HTR-8/SVneo (cell line): ENCODE data around the gene ARRB1.
"Not testable (repeated sequence)": the region's sequence is repeated elsewhere in the genome, so short reads cannot be mapped to it uniquely, and the experiment has no call there.

Source experiments
- DNase-seq: peaks from one replicate; pipeline ENCODE4 v3.0.0; 2011; ENCODE audit warnings: low spot score, mixed read lengths; ENCODE audit not compliant: insufficient read length
- FAIRE-seq: peaks from 2 replicates; lab custom pipeline; 2011; peaks lifted over from hg19 to GRCh38; lab: Jason Lieb, UNC

Gene ARRB1

GRCh38 chr11:75280770-75281468 lies 70.5 kb downstream of the ARRB1 start:
- FAIRE-seq (no peak), DNase-seq (no peak)

DNA sequence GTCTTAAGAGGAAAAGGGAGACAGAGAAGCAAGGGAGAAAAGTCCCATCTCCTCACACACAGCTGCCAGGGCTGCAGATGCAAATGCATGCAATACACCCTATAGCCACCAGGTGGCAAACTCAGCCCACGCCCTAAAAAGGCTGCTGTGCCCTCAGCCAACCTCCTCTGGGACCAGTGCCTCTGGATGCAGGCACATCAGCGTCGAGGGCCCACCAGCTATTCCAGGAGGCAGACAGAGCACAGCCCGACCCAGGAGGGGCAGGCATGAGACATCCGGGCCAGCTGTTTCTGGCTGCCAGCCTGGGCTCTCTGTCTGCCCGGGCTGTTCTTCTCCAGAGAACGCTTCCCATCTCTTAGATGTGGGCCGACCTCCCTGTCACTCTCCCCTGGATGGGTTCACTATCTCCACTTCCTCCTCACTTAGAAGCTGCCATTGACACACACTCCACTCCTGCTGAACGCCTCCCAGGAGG lies 71.2 kb downstream of the ARRB1 start:
- DNase-seq: peak; percentile 96
- FAIRE-seq: peak; percentile 98

DNA sequence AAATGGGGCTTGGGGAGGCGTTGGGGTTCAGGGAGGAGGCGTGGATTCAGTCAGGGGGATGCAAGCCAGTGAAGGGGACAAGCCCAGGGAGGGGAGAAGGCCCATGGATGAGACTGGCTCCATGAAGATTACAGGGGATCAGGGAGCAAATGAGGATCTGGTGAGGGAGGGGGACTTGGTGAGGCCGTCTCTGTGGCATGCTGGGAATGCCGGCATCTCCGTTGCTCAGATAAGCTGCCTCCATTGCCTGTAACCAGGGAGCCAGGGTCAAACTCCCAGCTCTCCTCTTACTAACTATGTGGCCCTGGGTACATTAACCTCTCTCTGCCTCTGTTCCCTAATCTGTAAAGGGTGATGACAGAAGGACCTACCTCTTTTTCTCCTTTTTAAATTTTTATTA lies 72.2 kb downstream of the ARRB1 start:
- DNase-seq: no peak
- no peak for FAIRE-seq

GRCh38 chr11:75277991-75278790 lies 73.3 kb downstream of the ARRB1 start:
- DNase-seq: no peak

GRCh38 chr11:75277211-75277805 lies 74.2 kb downstream of the ARRB1 start:
- FAIRE-seq (no peak), DNase-seq (no peak)

More at GRCh38 chr11:75277991-75278790, 73.3 kb downstream of the ARRB1 start:
- no peak for FAIRE-seq

DNA sequence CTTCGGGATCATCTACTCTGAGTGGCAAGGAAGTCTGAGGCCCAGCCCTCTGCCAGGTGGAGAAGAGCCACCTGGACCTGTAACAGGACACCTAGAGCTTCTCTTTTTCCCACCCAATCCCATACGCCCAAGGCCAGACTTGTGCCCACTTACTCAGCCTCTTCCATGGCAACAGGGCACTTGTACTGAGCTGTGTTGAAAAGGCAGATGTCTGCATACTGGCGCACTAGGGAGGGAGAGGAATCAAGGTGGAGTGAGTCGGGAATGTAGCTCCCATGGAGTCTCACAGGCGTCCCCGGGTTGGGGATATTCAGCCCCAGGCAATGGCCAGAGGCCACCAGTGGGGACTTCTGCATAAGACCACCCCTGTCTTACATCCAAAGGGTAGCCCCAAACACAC lies 74.8 kb downstream of the ARRB1 start:
- DNase-seq (no peak), FAIRE-seq (no peak)

- DNase-seq (no peak), FAIRE-seq (no peak)
Observed at GRCh38 chr11:75276186-75276585, 75.3 kb downstream of the ARRB1 start.

DNA sequence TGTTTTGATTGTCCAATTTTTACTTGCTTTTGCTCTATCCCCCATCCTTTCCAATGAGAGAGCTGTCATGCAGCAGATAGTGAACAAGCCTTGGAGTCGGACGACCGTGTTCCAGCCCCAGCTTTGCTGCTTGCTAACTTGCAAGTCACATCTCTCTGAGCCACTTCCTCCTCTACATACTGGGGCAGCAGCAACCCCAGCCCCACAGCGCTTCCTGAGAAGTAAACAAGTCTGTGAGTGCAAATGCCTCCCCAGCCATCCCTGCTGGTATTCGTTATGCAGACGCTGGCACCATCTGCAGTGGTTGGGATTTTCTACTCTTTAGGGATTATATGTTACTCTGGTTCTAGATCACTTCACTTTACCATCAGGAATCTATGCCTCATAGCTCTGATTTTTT lies 75.9 kb downstream of the ARRB1 start:
- FAIRE-seq (no peak), DNase-seq (no peak)

DNA sequence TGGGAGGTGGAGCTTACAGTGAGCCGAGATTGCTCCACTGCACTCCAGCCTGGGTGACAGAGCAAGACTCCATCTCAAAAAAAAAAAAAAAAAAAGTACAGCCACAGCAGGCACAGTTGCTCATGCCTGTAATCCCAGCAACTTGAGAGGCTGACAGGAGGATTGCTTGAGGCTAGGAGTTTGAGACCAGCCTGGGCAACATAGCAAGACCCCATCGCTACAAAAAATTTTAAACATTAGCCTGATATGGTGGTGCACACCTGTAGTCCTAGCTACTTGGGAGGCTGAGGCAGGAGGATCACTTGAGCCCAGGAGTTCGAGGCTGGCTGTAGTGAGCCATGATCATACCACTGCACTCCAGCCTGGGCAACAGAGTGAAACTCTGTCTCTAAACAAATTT lies 76.7 kb downstream of the ARRB1 start:
- not testable (repeated sequence) for FAIRE-seq, DNase-seq

DNA sequence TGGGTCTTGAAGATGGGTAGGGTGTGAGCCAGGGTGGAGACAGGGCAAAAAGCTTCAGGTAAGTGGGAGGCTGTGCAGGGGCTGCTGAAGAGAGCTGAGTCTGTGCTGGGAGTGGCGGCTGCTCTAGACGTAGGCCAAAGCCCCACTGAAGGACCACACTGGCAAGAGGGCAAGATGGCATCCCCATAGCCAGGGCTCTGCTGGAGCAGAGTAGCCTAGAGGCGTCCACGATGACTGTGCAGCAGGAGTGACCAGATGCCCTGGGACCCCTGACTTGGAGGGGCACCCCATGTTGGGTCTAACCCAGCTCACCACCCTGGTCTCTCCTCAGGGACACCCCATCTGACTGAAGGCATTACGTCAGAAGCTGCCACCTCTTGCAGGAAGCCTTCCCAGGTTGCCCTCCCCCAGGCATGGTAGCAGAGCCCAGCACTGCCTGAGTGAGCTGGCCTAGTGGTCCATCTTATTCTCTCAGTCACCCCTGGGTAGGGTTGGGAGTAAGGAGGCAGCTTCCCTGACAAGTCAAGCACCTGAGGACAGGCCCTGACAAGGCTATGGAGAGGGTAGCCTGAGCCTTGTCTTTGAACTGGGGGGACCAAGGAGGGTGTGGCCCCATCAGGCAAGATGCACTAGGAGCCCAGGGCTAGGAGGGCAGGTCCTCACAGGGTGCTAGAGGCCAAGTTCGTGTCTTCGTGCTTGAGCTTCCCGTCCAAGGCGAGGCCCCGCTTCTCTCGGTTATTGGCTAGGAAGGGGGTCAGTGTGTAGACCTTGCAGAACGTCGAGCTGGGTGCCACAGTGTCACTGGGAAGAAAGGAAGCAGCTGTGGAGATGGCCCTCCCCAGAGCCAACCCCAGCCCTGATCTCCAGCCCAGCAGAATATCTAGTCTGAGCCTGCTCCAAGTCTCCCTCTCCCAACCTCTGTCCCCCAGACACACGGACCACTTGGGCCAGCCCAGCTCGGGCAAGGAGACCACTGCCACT lies 77.8 kb downstream of the ARRB1 start:
- FAIRE-seq (no peak), DNase-seq (no peak)

DNA sequence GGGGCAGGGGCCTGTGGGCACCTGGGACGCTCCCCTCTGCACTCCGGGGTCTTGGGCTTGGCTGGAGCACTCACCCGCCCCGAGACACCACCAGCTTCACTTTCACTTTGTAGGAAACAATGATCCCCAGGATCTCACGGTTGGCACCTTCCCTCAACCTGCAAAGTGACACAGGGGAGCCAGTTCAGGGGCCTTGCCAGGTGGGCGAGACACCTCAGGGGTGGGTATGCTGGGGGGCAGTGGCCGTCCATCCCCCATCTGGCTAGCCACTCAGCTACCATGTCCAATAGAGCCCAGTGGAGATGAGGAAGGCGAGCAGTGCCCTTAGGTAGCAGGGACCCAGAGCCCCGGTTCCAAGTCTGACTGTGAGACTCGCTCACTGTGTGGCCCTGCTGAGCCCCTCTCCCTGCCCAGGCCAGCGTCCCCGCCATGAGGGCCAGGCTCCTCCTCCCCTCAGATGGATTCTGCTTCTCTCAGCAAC lies 78.6 kb downstream of the ARRB1 start:
- FAIRE-seq (no peak), DNase-seq (no peak)

GRCh38 chr11:75272391-75272790 lies 79.1 kb downstream of the ARRB1 start:
- FAIRE-seq: no peak
- DNase-seq: no peak

DNA sequence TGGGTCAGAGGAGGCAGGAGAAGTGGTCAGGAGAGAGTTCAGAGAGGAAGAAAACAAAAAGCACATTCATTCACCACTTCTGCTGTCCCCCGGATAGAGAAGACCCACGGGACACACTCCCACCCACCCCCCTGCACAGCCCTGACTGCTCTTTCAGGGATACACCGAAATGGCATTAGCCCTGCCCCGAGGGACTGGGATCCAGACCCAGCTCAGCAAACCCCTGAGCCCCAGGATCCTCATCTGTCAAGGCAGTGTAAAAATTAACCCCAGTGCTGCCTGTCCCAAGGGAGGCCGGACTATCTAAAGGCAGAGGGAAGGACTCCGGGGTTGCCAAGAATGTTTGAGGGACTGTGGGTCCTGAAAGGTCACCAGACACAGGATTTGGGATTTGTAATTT lies 79.7 kb downstream of the ARRB1 start:
- DNase-seq (no peak), FAIRE-seq (no peak)

DNA sequence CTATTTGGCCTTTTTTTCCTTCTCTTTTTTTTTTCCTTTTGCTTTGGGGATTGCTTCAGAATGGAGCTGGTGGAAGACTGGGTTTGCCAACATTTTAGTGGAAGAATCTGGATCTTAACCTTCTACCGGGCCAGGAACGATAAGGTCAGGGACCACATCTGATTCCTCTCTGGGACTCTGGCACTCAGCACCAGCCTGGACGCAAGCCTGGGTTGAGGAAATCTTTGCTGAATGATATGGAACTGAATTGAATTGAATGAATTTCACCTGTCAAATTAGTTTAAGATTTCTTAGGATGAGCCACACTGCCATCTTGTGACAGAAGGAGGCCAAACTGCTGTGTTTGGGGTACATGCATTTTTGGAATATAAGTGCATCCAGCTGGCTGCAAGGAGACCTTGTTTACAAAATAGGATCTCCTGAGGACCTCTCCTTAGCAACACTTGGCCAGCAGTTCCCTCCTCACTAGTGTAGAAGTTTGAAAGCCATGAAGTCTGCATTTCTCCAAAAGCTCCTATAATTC lies 80.5 kb downstream of the ARRB1 start:
- FAIRE-seq (peak; percentile 38), DNase-seq (peak; percentile 48)

DNA sequence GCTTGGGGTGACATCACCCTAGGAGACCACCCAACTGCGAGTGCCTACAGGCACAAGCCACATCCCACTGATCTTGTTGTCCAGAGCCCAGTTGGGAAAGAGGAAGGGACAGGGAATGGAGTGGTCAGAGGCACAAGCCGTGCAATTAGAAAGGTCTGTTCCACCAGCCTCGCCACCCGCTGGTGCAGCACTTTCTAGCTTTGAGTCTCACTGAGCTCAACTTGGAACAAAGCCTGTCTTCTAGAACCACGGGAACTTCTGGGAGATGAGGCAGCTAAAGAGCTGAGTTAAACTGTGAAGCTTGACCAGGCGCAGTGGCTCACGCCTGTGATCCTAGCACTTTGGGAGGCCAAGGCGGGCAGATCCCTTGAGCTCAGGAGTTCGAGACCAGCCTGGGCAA lies 81.6 kb downstream of the ARRB1 start:
- DNase-seq (no peak), FAIRE-seq (no peak)

GRCh38 chr11:75269367-75269660 lies 82.1 kb downstream of the ARRB1 start:
- no peak for FAIRE-seq
- no peak for DNase-seq

GRCh38 chr11:75268626-75269366 lies 82.7 kb downstream of the ARRB1 start:
- DNase-seq: no peak
- no peak for FAIRE-seq

DNA sequence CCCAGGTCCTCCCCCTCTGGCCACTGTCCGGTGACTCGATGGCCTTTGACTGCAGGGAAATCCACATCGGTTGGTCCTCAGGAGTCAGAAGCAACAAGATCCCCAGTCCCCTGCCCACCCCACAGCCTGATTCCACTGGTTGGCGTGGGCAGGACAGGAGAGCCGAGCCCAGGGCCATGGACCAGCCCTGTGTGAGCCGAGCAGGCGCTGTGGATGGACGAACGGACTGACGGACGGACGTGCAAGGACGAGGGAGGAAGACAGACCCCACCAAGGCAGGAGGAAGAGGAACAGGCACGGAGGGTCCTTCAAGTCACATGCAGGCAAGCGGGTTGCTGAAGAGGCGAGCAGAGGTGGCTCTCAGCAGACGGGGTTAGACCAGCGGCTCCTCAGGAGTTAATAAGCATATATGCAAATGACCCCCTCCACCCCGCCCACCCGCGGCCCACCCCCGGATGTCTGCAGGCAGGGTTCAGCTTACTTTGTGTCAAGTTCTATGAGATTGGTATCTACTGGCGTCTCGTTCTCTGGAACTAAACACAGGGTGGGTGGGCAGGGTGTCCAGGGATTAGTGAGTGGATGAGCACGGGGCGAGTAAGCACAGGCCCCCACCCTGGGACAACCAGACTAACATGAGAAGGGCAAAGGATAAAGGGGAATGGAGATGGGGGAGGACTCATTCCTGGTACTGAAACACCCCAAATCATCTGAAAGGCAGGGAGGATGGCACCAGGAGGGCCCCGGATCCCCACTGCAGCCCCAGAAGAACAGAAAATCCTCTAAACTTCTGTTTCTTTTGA lies 84.1 kb downstream of the ARRB1 start:
- FAIRE-seq (no peak), DNase-seq (no peak)
